ENCODE data around the gene IL10. TPM values are rescaled to one million over a fixed set of nuclear protein-coding genes. Genes with fewer than 3 reads are reported as not detected.

Gene IL10
- total RNA-seq: not detected in 2 replicates

DNA sequence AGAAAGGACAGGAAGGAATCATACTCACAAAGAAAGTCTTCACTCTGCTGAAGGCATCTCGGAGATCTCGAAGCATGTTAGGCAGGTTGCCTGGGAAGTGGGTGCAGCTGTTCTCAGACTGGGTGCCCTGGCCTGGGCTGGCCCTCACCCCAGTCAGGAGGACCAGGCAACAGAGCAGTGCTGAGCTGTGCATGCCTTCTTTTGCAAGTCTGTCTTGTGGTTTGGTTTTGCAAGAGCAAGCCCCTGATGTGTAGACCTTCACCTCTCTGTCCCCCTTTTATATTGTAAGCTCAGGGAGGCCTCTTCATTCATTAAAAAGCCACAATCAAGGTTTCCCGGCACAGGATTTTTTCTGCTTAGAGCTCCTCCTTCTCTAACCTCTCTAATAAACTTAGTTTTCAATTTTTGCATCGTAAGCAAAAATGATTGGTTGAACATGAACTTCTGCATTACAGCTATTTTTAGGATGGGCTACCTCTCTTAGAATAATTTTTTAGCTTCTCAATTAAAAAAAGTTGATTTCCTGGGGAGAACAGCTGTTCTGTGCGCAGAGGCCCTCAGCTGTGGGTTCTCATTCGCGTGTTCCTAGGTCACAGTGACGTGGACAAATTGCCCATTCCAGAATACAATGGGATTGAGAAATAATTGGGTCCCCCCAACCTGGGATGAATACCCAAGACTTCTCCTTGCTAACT, at the start of gene IL10:
TSS of gene IL10 (minus strand) at position 252 of the 695 bp plus-strand sequence. CDS start at position 193, 59 bp downstream.

DNA sequence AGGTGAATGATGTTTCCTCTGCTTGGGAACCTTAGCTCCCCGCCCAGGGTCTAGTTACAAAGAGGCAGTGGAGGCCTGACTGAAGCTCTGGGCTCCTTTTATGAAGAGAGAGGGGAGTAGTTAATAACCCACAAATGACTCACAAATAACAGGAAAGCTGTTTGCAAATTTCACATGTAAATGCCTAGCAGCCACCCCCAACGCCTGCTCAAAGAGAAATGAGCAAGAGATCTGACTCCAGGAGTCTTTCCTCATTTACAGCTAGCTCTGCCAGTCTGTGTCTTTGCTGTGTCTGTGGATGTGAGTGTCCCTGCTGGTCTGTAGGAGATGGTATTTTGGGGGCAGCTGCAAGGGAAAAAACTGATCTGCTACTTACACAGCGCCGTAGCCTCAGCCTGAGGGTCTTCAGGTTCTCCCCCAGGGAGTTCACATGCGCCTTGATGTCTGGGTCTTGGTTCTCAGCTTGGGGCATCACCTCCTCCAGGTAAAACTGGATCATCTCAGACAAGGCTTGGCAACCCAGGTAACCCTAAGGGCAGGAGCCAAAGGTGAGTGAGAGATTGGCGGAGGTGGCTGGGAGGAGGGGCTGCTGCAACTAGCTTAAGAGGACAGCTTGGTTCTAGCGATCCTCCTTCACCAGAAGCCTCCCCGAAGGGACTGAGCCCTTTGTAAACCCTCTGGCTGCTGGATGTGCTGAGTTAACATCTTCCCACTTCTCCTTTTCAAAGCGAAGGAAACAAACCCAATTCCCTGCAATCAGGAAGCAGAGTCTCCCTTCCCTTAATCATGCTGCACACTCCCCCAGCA, 1.6 kb downstream of the IL10 start, which contains the start of gene IL19:
TSS of gene IL19 (plus strand) at position 243 of the 807 bp plus-strand sequence. CDS start 65,890 bp downstream, outside the sequence.

Other genes with a start within 250 kb of the IL10 start
- gene EIF2D, start 160.0 kb downstream of the IL10 start, total RNA-seq: 47.5 and 52.2 TPM in 2 replicates
- 27.7 and 28.9 TPM in 2 replicates for gene DYRK3, start 137.0 kb downstream of the IL10 start, total RNA-seq
- 31.4 and 40.2 TPM in 2 replicates for gene MAPKAPK2, start 87.6 kb downstream of the IL10 start, total RNA-seq
- 0.28 TPM in 1 of 2 replicates, not detected in the other for gene IL19, start 1.7 kb downstream of the IL10 start, total RNA-seq
- gene IL20, start 93.1 kb upstream of the IL10 start, total RNA-seq: 0.14 TPM in 1 of 2 replicates, not detected in the other
- 0.55 and 1.8 TPM in 2 replicates for gene IL24, start 124.9 kb upstream of the IL10 start, total RNA-seq
- 0.09 and 0.57 TPM in 2 replicates for gene FCMR, start 149.4 kb upstream of the IL10 start, total RNA-seq
- not detected in 2 replicates for gene PIGR, start 174.0 kb upstream of the IL10 start, total RNA-seq
- gene FCAMR, start 198.0 kb upstream of the IL10 start, total RNA-seq: not detected in 2 replicates